Hepatic stellate cell (primary cell): Measurements from ENCODE around the gene SUN5.

ENCODE experiments used
- DNase-seq: peaks from one replicate; pipeline ENCODE4 v3.0.0; 2011; ENCODE audit warnings: low spot score

SUN5 gene

DNA sequence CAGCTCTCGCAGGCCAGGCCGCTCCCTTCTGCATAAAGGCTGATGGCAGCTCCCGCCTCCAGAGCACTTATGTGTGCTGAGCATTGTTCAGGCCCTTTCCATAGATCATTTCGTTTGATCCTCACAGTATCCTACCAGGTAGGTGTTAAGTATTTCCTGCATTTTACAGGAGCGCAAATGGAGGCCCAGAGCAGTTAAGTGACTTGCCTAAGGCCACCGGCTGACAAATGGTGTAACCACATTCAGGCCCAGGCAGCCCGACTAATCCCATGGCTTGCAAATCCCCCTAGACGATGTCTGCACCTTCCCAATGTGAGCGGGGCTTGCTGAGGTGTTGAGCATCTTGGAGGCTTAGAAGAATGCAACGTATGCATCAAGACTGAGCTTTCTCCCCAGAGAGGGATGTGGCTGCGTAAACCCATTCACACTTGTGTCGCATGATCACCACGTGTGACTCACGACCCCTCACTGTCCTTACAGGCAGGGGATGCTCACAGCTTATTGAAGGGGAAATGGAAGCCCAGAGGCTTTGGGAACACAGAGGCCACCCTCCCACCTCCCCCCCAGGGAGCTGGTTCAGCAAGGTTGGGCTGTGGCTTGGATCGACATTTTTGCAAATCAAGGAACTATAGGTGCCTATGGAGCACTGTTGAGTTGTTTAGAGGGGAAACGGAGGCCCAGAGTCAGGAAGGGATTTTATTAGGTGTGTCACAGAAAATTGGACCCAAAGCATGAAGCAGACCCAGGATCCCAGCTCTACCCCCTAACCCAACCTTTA lies 10.3 kb upstream of the SUN5 start:
- DNase-seq = no peak

DNA sequence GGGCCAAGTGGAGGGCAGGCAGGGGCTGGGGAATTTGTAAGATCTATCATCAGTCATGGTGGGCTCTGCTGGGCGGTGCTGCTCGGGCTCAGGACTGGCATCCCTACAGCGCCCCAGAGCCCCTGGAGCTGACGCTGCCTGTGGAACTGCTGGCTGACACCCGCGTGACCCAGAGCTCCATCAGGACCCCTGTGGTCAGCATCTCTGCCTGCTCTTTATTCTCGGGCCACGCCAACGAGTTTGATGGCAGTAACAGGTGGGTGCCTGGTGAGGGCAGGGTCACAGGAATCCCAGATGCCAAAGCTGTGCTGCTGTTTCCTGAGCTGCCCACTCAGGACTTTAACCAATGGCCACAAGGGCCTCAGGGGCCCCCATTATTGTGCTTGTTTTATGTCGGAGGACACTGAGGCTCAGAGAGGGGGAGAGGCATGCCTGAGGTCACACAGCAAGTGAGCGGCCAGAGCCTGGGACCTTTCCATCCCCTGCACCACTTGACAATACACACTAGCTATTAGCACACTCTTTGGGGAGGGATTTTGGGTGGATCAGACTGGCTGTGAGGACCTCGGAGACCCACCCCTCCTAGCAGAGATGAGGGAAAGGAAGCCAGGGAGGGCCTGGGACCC lies 9.6 kb upstream of the SUN5 start:
- no peak for DNase-seq

DNA sequence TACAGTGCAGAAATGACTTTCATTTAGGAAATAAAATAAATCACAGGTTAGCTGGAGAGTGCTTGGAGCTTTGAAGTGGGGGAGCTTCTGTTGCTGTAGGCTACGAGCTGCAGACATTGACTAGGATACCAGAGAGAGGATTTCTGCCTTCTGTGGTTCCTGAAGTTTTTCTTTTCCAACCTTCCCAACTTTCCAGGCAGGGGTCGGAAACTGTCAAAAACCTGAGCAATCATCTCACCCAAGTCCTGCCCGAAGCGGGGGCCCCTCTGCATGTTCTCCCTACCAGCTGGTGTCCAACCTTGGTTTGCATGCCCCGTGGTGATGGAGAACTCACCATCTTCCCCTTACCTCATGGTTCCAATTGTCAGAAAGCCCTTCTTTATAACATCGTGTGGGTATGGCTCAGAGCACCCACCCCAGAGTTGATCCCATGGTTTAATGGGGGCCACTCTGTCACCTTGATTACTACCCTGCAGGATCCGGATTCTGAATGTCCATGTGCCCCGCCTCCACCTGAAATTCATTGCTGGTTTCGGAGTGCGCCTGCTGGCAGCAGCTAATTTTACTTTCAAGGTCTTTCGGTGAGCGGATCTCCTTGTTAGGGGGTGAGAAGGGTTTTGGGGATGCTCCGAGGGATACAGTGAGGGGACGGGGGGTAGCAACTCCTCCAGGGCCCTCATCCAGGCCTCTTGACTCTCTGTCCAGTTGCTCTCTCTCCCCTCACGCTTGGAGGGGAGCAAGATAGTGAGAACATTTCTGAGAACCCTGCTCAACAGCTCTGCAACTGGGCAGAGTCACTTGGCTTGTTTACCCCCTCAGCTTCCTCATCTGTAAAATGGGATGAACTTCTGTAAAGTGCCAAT lies 8.3 kb upstream of the SUN5 start:
- no peak for DNase-seq

DNA sequence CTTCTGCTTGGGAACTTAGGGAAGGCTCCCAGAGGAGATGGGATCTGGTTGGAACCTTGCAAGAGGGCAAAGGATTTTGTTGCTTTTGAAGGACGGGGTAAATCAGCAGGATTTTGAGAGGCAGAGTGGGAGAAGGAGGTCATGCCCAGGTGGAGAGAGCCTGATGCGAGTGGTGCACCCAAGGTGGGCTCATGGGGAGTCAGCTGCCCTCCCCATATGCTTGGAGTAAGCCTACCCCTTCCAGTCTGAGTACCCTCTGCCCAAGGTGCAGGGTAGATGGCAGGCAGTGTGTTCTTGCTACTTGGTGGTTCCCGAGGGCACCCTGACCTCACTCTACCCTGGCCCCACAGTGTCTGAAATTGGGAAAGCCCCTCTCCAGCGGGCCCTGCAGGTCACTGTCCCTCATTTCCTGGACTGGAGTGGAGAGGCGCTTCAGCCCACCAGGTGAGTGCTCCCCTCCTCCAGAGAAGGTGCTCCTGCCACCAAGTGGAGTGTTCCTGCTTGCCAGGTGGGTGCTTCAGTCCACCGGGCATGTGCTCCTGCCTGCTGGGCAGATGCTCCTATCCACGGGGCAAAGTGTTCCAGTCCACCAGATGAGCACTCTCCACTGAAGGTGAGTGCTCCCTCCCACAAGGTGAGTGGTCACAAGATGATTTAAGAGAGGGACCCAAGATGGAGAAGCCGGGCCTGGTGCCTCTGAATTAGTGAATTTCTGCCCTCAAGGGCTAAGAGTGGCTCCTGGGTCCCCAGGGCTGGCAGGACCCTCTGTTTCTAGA lies 6.6 kb upstream of the SUN5 start:
- DNase-seq = no peak

DNA sequence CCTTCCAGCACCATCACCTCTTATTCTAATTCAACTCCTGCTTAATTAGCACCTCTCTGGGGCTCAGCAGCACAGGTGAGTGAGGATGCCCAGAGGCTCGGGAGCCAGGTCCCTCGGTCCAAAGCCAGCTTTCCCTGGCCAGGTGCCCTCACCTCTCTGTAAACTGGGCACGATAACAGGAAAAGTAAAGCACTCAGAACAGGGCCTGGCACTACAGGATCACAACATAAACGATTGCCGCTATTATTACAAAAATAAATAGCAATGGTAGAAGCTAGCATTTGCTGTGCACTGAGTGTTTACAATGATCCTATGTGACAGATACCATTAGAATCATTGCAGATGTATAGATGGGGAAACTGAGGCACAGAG lies 5.9 kb upstream of the SUN5 start:
- DNase-seq = no peak

DNA sequence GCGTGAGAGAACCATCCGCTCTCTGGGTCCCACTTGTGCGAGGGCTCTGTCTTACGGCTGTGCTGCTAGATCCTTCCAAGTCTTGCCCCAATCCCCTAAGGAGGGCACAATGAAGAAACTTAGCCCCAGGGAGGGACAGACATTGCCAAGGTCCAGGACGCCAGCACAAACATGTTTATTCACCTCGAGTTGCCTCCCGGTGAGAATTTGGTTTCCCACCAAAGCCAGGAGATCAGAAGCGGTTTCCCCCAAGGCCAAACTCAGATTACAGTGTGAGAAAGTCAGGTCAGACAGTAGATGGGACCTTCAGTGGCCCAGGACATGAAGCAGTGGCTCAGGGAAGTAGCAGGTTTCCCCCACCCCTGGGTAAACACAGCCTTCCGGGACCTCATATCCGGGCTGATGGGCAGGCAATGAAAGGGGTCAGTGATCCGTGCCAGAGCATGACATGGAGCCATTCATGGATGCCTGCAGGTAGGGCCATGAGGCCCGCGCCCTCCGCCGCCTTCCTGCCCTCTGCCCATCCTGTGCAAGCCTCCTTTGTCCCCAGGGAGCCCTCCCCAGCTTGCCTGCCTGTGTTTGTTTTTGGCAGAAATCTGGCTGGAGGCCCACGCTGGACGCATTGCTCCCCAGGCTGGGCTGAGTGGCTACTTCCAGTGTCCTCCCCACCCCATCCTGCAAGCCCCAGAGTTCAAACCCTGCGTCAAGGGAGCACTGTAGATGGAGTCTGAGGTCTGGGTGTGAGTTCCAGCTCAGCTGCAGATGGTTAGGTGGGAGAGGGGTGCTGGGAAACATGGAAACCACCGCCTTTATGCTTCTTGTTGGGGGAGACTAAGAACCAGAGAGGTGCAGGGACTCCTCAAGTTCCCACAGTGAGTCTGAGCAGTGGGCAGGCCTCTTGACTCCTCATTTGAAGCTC lies 5.2 kb upstream of the SUN5 start:
- DNase-seq = no peak

DNA sequence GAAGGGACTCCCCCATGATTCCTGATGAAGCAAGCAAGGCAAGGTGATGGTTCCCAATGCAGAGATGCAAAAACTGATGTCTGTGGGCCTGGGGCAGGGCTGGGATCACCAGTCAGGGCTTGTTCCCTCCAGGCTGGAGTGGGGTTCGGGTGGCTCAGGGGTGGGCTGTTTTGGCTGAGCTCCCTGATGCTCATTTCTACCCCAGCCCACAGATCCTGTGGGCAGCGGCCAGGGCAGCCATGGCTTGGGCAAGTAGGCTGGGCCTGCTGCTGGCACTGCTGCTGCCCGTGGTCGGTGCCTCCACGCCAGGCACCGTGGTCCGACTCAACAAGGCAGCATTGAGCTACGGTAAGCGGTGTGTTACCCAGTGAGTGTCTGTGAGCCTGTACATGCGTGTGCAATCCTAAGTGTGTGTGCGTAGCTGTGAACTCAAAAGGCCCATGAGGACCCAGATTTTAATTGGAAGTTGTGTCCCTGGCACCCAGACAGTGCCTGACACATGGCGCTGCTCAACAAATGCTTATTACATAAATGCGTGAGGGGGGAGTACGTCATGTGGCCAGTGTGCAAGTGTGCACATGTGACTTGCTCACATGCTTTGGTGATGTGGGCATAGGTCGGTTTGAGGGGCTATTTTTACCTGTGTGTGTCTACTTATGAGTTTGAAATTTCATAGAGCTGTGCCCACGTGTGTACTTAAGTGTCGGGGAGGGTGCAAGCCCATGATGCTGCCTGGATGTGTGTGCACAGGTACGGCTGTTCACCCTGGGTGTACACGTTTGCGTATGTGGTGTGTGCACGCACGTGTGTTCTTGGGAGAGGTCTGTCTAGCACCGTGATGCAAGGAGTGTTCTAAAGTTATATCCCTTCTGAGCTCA lies 4.3 kb upstream of the SUN5 start:
- no peak for DNase-seq

DNA sequence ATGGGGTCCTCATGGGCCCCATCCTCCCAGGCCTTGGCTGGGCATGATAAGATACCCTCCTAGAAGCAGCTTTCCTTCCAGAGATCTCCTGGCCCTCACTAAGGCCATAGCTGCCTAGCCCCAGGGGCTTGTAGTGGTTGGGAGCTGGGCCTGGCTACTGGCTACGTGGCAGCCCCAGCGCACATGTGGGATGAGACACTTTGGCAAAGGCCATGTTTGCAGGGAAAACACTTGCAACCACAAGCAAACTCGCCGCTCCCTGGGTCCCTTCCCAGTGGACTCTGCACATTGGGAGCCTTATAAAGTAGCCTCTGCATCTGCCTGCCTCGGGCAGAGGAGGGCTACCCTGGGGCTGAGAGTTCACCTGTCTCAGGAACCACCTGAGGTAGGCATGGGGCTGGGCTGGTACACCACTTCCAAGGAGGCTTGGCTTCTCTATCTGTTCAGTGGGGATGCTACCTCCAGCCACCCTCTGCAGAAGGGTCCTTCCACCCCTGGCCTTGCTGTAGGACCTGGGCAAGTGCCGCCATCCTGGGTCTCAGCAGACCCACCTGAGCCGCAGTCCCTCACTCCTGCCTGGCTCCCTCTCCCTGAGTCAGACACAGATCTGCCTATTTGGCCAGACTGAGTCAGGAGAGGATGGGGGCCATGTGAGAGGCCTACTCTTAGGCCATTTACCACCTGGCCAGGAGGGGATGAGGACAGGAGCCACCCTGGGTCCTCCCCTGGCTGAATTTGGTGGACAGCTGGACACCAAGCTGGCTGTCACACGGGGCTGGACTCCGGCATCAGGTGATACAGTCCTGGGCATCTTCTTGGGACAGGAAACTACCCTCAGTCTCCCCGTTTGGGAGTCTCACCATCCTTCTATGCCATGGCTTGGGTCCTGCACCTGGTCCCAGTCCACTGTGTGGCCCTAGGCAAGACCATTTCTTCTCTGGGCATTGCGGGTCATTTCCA lies 3.4 kb upstream of the SUN5 start, which contains the start of gene BPIFB2:
Gene BPIFB2, plus strand, starts transcription at position 329 of the 960 bp plus-strand sequence. CDS start 871 bp downstream, outside the sequence.
- DNase-seq = no peak

DNA sequence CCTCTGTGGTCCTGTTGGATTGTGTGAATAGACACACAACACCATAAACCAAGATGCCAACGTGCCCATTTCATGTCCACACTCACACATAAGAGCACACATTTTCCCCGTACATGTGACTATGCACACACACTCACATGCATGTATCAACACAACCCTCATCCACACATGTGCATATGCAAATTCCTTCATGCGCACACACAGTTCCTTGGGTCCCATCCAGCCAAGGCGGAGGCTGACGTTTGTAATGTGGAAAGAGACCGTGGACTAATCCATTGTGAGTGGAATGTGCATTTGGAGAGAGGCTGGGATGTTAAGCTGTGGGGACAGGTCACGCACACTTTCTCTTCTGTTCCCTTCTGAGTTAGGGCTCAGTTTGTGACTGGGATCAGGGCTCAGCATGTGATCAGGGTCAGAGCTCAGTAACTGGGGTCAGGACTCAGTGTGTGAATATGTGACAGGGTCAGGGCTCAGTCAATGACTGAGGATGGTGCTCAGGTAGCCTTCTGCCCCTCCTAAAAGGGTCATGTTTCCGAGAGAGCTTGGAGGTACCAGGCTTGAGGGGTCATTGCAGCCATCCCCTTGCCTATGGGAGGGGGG lies 2.6 kb upstream of the SUN5 start:
- DNase-seq = no peak

DNA sequence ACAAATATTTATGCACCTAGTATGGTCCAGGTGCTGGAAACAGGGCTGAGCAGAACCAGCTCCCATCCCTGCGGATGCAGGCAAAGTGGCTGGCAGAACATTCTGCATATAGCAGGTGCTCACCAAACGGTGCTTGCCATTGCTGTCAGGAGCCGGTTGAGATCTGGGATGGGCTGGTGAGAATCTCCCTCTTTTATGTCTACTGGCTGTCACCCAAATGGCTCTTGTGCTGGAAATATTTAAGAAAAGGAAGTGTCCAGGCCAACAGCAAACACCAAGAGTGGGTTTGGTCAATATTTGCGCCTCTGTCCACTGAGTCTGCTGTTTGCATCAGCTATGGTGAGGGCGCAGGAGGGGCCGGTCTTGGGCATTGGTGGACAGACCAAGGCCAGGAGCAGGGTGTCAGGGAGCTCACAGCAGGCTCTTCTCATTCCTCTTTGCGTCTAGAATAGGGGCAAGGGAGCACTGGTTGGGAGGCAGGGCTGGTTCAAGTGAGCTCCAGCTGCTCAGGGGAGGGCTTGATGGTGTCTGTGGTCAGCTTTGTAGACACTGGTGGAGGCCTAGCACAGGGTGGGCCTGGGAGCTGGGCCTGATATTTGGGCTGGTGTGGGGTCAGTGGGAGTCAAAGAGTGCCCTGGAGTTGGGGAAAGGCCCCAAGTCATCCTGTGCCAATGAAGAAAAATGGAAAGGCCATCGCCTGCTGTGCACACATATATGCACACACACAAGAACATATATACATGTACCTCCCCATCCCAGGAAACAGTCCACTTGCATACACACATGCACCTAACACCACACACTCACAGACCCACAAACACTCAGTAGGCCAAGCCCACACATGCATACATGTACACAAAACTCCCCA lies 1.9 kb upstream of the SUN5 start:
- no peak for DNase-seq

DNA sequence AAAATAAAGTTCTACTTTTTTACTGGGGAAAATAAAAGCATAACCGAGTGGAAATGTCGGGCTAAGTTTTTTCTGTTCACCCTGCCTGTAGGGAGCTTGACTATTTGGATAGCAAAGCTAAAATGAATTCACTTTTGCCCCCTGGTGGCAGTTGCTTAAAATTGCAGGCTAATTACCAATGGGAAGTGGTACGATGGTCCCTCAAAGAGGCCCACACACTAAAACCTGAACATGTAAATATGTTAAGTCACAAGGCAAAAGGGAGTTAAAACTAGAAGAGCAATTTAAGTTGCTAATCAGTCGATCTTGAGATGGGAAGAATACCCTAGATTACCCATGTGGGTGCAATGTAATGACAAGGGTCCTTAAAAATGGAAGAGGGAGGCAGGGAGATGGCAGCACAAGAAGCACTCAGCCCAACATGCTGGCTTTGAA lies 916 bp upstream of the SUN5 start:
- no peak for DNase-seq

DNA sequence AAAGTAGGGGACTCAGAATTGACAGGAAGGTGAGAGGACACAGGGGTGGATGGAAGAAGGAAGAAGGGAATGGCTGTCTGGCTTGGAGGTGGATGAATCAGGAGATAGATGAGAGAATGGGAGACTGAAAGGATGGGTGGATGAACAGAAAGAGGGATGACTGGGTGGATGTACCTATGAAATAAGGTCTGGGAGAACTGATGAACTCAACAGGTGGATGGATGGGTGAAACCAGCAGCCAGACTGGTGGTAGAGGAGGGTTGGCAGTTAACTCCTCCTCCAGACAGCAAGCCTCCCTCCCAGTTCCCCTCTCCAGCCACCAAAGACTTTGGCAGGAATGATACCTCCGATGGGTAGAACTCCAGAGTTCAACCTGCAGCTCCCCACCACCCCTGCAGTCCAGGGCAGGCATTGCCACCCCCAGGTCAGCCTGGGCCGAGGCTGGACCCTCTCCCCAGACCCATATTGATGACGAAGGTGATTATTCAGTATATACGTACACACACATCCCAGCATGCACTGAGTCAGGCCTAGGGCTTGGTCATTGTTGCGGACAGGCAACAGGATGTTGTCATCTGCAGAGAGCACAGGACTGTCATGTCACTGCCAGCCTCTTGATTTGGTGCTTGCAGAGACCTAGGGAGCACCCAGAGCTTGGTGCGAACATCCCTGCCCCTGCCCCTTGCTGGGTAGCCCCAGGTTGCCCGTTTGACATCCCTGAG lies 2.0 kb downstream of the SUN5 start:
- no peak for DNase-seq

DNA sequence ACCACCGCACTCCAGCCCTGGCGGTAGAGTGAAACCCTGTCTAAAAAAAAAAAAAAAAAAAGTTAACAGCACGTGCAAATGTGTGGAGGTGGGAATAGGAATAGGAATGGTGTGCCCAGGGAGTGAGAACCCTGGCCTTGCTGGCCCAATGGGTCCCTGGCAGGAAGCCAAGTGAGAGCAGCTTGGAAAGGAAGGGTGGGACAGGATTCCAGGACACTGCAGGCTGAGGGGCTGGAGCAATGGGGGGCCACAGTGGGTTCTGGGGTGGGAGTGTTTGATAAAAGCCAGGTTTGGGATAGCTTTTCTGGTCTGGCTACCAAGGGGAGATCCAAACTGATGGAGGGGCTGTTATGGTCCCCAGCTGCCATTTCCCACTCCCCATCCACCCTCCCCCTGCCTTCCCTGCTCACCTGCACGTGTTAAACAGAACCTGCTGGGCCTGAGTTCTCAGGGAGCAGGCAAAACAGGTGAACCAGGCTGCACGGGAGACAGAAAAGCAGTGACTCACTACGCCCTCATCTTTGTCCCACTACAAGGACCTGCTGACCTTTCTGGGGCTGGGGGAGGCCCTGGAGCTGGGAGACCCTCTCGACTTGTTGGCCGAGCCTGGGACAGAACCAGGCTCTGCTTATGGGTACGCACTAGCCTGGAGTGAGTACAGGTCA lies 3.3 kb downstream of the SUN5 start:
- no peak for DNase-seq

DNA sequence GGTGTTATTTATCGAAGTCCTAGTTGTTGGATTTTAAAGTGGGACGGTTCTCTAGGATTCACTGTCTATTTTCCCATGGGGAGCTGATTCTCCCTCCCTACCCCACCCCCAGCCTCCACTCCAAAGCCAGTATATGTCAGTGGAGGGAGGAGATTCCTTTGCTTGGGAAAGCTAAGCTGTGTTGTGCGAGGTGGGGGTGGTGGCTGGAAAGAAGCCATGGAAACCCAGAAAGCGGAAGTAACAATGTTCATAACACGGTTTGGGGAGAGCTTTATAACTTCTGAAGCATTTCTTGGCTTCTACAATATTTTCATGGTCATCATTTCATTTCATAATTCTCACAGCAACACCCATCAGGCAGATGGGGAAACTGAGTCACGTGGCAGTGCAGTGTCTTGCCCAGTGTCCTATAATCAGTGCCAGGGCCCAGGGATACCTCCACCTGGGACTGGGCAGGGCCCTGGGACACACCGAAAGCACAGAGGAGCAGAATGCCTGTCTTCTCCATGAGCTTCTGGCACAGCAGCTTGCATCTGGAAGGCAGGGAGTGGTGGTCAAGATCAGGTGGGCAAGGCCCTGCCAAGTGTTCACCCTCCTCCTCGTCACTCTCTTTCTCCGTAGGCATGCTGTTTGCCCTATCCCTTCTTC lies 4.5 kb downstream of the SUN5 start:
- no peak for DNase-seq

DNA sequence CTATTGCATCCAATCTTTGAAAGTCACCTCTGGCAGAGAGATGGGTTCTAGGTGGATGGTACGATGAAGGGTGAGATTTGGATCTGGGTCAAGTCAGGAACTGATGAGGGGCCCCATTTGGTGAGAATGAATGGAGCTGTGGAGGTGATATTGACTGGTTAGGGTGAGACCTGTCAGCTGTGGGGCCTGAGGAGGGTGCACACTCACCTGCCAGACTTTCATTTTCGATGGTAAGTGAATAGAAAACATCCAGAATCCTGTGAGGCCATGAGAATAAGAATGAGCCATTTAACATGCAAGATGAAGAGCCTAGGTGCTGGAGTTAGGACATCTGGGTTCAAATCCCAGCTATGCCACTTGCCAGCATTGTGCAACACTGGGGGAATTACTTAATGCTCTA lies 6.8 kb downstream of the SUN5 start:
- DNase-seq = no peak

DNA sequence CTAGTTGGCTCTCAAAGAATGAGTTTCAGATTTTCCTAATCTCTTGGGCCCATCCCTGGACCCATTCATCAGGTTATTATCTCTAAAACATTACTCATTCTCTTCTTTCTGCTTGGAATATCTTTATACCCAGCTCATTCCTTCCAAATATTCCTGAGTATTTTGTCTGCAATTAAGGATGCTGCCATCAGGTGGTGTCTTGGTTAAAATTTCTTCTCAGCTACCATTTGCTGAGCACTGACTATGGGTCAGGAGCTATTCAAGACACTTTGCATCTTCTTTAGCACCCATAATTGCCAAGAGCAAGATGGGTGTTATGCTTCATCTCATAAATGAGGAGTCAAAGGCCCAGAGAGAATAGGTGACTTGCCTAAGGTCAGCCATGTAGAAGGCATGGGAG lies 8.4 kb downstream of the SUN5 start:
- no peak for DNase-seq
